ENCODE measurements around the gene ATL2. TPM values are rescaled to one million over a fixed set of nuclear protein-coding genes. Genes with fewer than 3 reads are reported as not detected.

Gene ATL2
- total and polyA plus RNA-seq, 2 donors (not counting 1 experiment from before 2014, with no cell fraction given): 21.1 to 69.0 TPM

DNA sequence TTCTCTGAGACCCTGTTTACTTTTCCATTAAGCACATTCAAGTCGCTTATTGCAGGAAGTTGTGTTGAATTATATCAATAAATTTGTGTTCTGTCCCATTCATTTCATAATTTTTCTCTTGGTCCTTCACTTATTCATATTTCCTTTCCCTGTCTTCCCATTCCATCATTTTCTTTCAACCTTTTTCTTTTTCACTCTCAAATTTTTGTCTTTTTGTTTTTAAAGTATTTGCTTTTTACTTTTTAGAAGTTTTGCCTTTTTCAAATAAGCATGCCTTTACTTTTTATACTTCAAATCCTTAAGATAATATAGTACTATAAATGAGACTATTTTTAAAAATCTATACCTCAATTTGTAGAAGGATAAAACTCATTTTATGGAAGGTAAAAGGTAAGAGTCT lies 120.5 kb downstream of the ATL2 start:
- Histone ChIP-seq H3K4me1 (ENCODE audit: control insufficient read depth in 2 of 2, insufficient read depth in 2 of 2, low read length in 2 of 2) (no peaks in the 10 kb centered on the region), H3K9me3 (ENCODE audit: control extremely low read depth in 1 of 3, control insufficient read depth in 2 of 3, insufficient read depth in 1 of 3, low read length in 2 of 3) (no peaks in the 10 kb centered on the region), H3K36me3 (replicated peaks in 1 of 2; ENCODE audit: control extremely low read depth in 1 of 2, control insufficient read depth in 1 of 2, extremely low read depth in 1 of 2, insufficient read depth in 2 of 2, low read length in 1 of 2) (no peaks in the 10 kb centered on the region), H3K9ac (ENCODE audit: low read length) (no peak overlapping the region), H3K79me2 (ENCODE audit: control insufficient read depth, insufficient read depth, low read length) (no peaks in the 10 kb centered on the region), H4K20me1 (ENCODE audit: control insufficient read depth, insufficient read depth, low read length, poor library complexity, severe bottlenecking) (no peaks in the 10 kb centered on the region), H3K4me3 (ENCODE audit: control extremely low read depth in 1 of 5, extremely low read depth in 1 of 5, insufficient read depth in 1 of 5, low read depth in 2 of 5, low read length in 4 of 5) (no peak overlapping the region), H2AFZ (ENCODE audit: insufficient read depth, low read depth, low read length, poor library complexity, severe bottlenecking) (no peak overlapping the region), H3K27me3 (replicated peaks in 1 of 4; ENCODE audit: control extremely low read depth in 1 of 4, control insufficient read depth in 3 of 4, insufficient read depth in 4 of 4, low read length in 3 of 4) (peaks cover 0 to 2% (median 0%) of the 10 kb centered on the region in 4 experiments), H3K27ac (ENCODE audit: low read length in 2 of 2) (no peak overlapping the region), H3K4me2 (replicated peaks; ENCODE audit: low read depth, low read length, poor library complexity, severe bottlenecking) (no peak overlapping the region)
- no peak overlapping the region for H3K27ac Mint-ChIP-seq
- ATAC-seq (ENCODE audit: low read depth) (no peak), DNase-seq (no peak)
- WGBS (ENCODE audit: insufficient coverage): no CpG with 5 or more reads among the region's 1 CpG
- no peaks in the 10 kb centered on the region for H3K4me1 Mint-ChIP-seq
- CTCF ChIA-PET: no interaction called here
- intact Hi-C loops (cut with micrococcal nuclease): no loop called here
- H3K9me3 Mint-ChIP-seq (ENCODE audit: insufficient read depth): no peaks in the 10 kb centered on the region
- TF ChIP-seq, protein P1, sequence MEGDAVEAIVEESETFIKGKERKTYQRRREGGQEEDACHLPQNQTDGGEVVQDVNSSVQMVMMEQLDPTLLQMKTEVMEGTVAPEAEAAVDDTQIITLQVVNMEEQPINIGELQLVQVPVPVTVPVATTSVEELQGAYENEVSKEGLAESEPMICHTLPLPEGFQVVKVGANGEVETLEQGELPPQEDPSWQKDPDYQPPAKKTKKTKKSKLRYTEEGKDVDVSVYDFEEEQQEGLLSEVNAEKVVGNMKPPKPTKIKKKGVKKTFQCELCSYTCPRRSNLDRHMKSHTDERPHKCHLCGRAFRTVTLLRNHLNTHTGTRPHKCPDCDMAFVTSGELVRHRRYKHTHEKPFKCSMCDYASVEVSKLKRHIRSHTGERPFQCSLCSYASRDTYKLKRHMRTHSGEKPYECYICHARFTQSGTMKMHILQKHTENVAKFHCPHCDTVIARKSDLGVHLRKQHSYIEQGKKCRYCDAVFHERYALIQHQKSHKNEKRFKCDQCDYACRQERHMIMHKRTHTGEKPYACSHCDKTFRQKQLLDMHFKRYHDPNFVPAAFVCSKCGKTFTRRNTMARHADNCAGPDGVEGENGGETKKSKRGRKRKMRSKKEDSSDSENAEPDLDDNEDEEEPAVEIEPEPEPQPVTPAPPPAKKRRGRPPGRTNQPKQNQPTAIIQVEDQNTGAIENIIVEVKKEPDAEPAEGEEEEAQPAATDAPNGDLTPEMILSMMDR (IDR thresholded peaks at IDR 0.05): no peak
- TF ChIP-seq EZH2 (IDR thresholded peaks at IDR 0.05; ENCODE audit: borderline replicate concordance, insufficient read depth, low read depth, low read length, poor library complexity, severe bottlenecking): no peak
- H3K27me3 Mint-ChIP-seq: peaks cover 20% of the 10 kb centered on the region
- POLR2A ChIA-PET: no interaction called here
- no peak overlapping the region for H3K4me3 Mint-ChIP-seq

DNA sequence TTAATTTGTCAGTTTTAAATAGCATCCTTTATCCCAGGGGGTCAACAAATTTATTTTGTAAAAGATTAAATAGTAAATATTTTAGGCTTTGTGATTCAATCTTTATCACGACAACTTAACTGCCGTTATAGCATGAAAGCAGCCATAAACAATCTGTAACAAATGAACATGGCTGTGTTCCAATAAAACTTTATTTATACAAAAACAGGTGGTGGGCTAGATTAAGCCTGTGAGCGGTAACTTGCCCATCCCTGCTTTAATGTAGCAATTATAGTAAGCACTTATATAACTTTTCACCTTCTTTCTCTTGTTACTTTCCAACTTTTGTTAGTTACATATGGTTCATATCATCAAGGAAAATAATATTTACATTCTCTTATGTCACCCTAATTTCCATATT lies 121.9 kb downstream of the ATL2 start:
- no CpG with 5 or more reads among the region's 3 CpGs for WGBS (ENCODE audit: insufficient coverage)
- no peaks in the 10 kb centered on the region for H3K79me2 ChIP-seq (ENCODE audit: control insufficient read depth, insufficient read depth, low read length)
- CTCF ChIA-PET: no interaction called here
- H3K27ac ChIP-seq (ENCODE audit: low read length in 2 of 2): no peak overlapping the region
- H3K9me3 ChIP-seq (ENCODE audit: control extremely low read depth in 1 of 3, control insufficient read depth in 2 of 3, insufficient read depth in 1 of 3, low read length in 2 of 3): no peaks in the 10 kb centered on the region
- no peak overlapping the region for H3K9ac ChIP-seq (ENCODE audit: low read length)
- Mint-ChIP-seq H3K27me3 (peaks cover 15% of the 10 kb centered on the region), H3K9me3 (ENCODE audit: insufficient read depth) (no peaks in the 10 kb centered on the region), H3K4me1 (no peaks in the 10 kb centered on the region), H3K4me3 (no peak overlapping the region), H3K27ac (no peak overlapping the region)
- TF ChIP-seq, protein P1 (IDR thresholded peaks at IDR 0.05): no peak
- TF ChIP-seq EZH2 (IDR thresholded peaks at IDR 0.05; ENCODE audit: borderline replicate concordance, insufficient read depth, low read depth, low read length, poor library complexity, severe bottlenecking): no peak
- ATAC-seq (ENCODE audit: low read depth): no peak
- no peak overlapping the region for H2AFZ ChIP-seq (ENCODE audit: insufficient read depth, low read depth, low read length, poor library complexity, severe bottlenecking)
- H3K4me2 ChIP-seq (replicated peaks; ENCODE audit: low read depth, low read length, poor library complexity, severe bottlenecking): no peak overlapping the region
- intact Hi-C loops (cut with micrococcal nuclease): no loop called here
- H3K27me3 ChIP-seq (replicated peaks in 1 of 4; ENCODE audit: control extremely low read depth in 1 of 4, control insufficient read depth in 3 of 4, insufficient read depth in 4 of 4, low read length in 3 of 4): peaks cover 0 to 4% (median 0%) of the 10 kb centered on the region in 4 experiments
- no peaks in the 10 kb centered on the region for H3K4me1 ChIP-seq (ENCODE audit: control insufficient read depth in 2 of 2, insufficient read depth in 2 of 2, low read length in 2 of 2)
- H3K4me3 ChIP-seq (ENCODE audit: control extremely low read depth in 1 of 5, extremely low read depth in 1 of 5, insufficient read depth in 1 of 5, low read depth in 2 of 5, low read length in 4 of 5): no peak overlapping the region
- H4K20me1 ChIP-seq (ENCODE audit: control insufficient read depth, insufficient read depth, low read length, poor library complexity, severe bottlenecking): no peaks in the 10 kb centered on the region
- DNase-seq: no peak
- POLR2A ChIA-PET: no interaction called here
- no peaks in the 10 kb centered on the region for H3K36me3 ChIP-seq (replicated peaks in 1 of 2; ENCODE audit: control extremely low read depth in 1 of 2, control insufficient read depth in 1 of 2, extremely low read depth in 1 of 2, insufficient read depth in 2 of 2, low read length in 1 of 2)
